GM23248 (cell line): ENCODE results near the gene RIMBP3C. TPM values are rescaled to one million over a fixed set of nuclear protein-coding genes. Genes with fewer than 3 reads are reported as not detected.
"Not testable (repeated sequence)": the region's sequence is repeated elsewhere in the genome, so short reads cannot be mapped to it uniquely, and the experiment has no call there.

Experiments
- DNase-seq: peaks from one replicate; pipeline ENCODE4 v3.0.0-alpha.2; 2015
- H2AFZ ChIP-seq: fragments of 200-600 bp; sonication (generic); 2 replicates; pipeline ENCODE4 v1.6.1; 2016; ENCODE audit warnings: antibody characterized with exemption
- H3F3A ChIP-seq: fragments of 200-600 bp; sonication (generic); 2 replicates; pipeline ENCODE4 v1.6.1; 2016; ENCODE audit warnings: mild to moderate bottlenecking, antibody characterized with exemption, mixed run types; ENCODE audit not compliant: insufficient read depth
- H3K27ac ChIP-seq: fragments of 200-600 bp; sonication (generic); 2 replicates; pipeline ENCODE4 v1.5.1; 2016; ENCODE audit warnings: mild to moderate bottlenecking
- H3K27me3 ChIP-seq: fragments of 200-600 bp; sonication (generic); replicated peaks from 2 replicates; pipeline ENCODE4 v1.6.1; 2016; ENCODE audit warnings: mild to moderate bottlenecking; ENCODE audit not compliant: insufficient read depth
- H3K36me3 ChIP-seq: fragments of 200-600 bp; sonication (generic); 2 replicates; pipeline ENCODE4 v1.6.1; 2016; ENCODE audit warnings: low read depth, mild to moderate bottlenecking
- H3K4me1 ChIP-seq: fragments of 200-600 bp; sonication (generic); 2 replicates; pipeline ENCODE4 v1.6.1; 2016; ENCODE audit warnings: mild to moderate bottlenecking; ENCODE audit not compliant: insufficient read depth
- H3K4me2 ChIP-seq: fragments of 200-600 bp; sonication (generic); one replicate; pipeline ENCODE4 v1.6.1; 2016; ENCODE audit warnings: mild to moderate bottlenecking; ENCODE audit not compliant: unreplicated experiment
- H3K4me3 ChIP-seq: fragments of 200-600 bp; sonication (generic); 2 replicates; pipeline ENCODE4 v1.5.1; 2016; ENCODE audit warnings: mild to moderate bottlenecking
- H3K79me2 ChIP-seq: fragments of 200-600 bp; sonication (generic); 2 replicates; pipeline ENCODE4 v1.6.1; 2016; ENCODE audit warnings: mild to moderate bottlenecking; ENCODE audit not compliant: insufficient read depth
- H3K9ac ChIP-seq: fragments of 200-600 bp; sonication (generic); 2 replicates; pipeline ENCODE4 v1.6.1; 2016; ENCODE audit warnings: mild to moderate bottlenecking
- H3K9me2 ChIP-seq: fragments of 200-600 bp; sonication (generic); 2 replicates; pipeline ENCODE4 v1.6.1; 2016; ENCODE audit warnings: mixed run types, mild to moderate bottlenecking, moderate library complexity; ENCODE audit not compliant: insufficient read depth
- H3K9me3 ChIP-seq: fragments of 200-600 bp; sonication (generic); one replicate; pipeline ENCODE4 v1.6.1; 2017; ENCODE audit warnings: low read depth
- H4K20me1 ChIP-seq: fragments of 200-600 bp; sonication (generic); 2 replicates; pipeline ENCODE4 v1.6.0; 2016; ENCODE audit not compliant: insufficient read depth
- EZH2 ChIP-seq: fragments of 200-600 bp; sonication (generic); IDR thresholded peaks from 2 replicates; pipeline ENCODE4 v1.6.1; 2018; ENCODE audit warnings: antibody characterized with exemption, mild to moderate bottlenecking; ENCODE audit not compliant: insufficient read depth, poor library complexity, severe bottlenecking
- EZH2phosphoT487 ChIP-seq: fragments of 200-600 bp; sonication (generic); IDR thresholded peaks from 2 replicates; pipeline ENCODE4 v1.6.1; 2018; ENCODE audit warnings: antibody characterized with exemption, moderate library complexity, mild to moderate bottlenecking, low read depth; ENCODE audit not compliant: insufficient read depth
- WGBS, 2 experiments: methylation state at CpG; one replicate each; pipeline ENCODE4 v1.1.6; 2015 to 2017; ENCODE audit warnings: low lambda C conversion rate in 2 of 2, low coverage in 1 of 2; ENCODE audit errors: missing lambda C conversion rate in 2 of 2; 5-methylcytosine and 5-hydroxymethylcytosine counted together
- in situ Hi-C: fragments of 300-500 bp; cut with MboI; formaldehyde crosslinking; loops from 2 replicates; pipeline ENCODE4 v1.15.0; 2020
- polyA plus RNA-seq: library from polyadenylated mRNA; unstranded; fragments of >200 nt; fragmentation: Nextera tagmentation; extraction: Ambion mirVana; gene quantifications from 2 replicates; pipeline ENCODE4 v1.2.1, GENCODE V29; 2016
- total RNA-seq: library from RNA; depleted of rRNA; stranded (reverse); fragments of >200 nt; shearing (Covaris generic); gene quantifications from 2 replicates; pipeline ENCODE4 v1.2.3, GENCODE V29; 2014; rRNA removed

RIMBP3C gene
- total RNA-seq (0.22 TPM in 1 of 2 replicates, not detected in the other), polyA plus RNA-seq (0.15 TPM in 1 of 2 replicates, not detected in the other)

DNA sequence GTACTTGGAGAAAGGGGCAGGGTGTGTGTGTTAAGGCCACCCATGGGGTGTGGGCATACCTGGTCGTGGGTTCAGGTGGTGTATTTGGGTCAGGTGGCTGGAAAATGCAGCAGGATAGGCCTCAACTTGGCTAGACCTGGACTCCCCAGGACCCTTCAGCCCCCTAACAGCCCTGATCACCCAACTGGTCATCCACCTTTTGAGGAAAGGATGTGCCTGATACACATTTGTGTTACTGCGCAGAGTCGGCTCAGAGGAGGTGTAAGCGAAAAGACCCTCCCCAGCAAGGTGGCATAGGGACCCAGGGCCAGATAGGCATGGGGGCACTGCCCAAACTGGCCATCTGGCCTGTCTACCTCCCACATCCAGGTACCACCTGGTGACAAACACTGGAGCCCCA, at the start of gene RIMBP3C:
Gene RIMBP3C (minus strand): TSS at position 101 of the 400 bp plus-strand sequence. CDS start 485 bp downstream, outside the sequence.
- not testable (repeated sequence) for H3K4me2 ChIP-seq
- no CpG with 5 or more reads among the region's 4 CpGs for WGBS, 2 experiments
- in situ Hi-C loops, result loop anchor here (25.0 kb wide), 1 partner anchor 464 kb away; no protein-coding TSS in a partner anchor

GRCh38 chr22:21599053-21599893, 48.0 kb upstream of the RIMBP3C start:
- Histone ChIP-seq H3K4me1 (no peaks in the 10 kb centered on the region), H3K79me2 (peaks cover 100% of the 10 kb centered on the region), H3K9ac (no peak overlapping the region), H3K4me2 (no peak overlapping the region), H3F3A (peaks cover 2% of the 10 kb centered on the region; the same call in 1 of the 2 replicates), H3K36me3 (0 out of 2 replicates have a peak, but pooled peaks cover 5% of the 10 kb centered on the region), H3K9me3 (no peaks in the 10 kb centered on the region), H2AFZ (no peak overlapping the region), H3K27ac (no peak overlapping the region), H3K27me3 (no peaks in the 10 kb centered on the region), H4K20me1 (peaks cover 11% of the 10 kb centered on the region; the same call in 1 of the 2 replicates), H3K9me2 (no peaks in the 10 kb centered on the region), H3K4me3 (no peak overlapping the region)
- DNase-seq, result no peak
- TF ChIP-seq EZH2phosphoT487, result no peak
- TF ChIP-seq EZH2, result no peak
- in situ Hi-C loops, result no loop called here
- 97 to 98% methylated on average over 6 of the region's 6 CpGs for WGBS, 2 experiments

More for the DNA sequence above, at the start of gene RIMBP3C:
- not testable (repeated sequence) for H3K27ac ChIP-seq, H3K9ac ChIP-seq, H3K4me3 ChIP-seq, H3K4me1 ChIP-seq, H3K27me3 ChIP-seq, DNase-seq, H3F3A ChIP-seq, H2AFZ ChIP-seq, H3K36me3 ChIP-seq, H3K79me2 ChIP-seq, H3K9me2 ChIP-seq, H4K20me1 ChIP-seq, H3K9me3 ChIP-seq

- Histone ChIP-seq H3F3A (peaks cover 2% of the 10 kb centered on the region; the same call in 1 of the 2 replicates), H3K9ac (no peak overlapping the region), H3K4me3 (no peak overlapping the region), H3K9me2 (no peaks in the 10 kb centered on the region), H3K4me1 (no peaks in the 10 kb centered on the region), H2AFZ (no peak overlapping the region), H3K9me3 (no peaks in the 10 kb centered on the region), H4K20me1 (peaks cover 13% of the 10 kb centered on the region; the same call in 1 of the 2 replicates), H3K4me2 (no peak overlapping the region), H3K27ac (no peak overlapping the region), H3K79me2 (peaks cover 100% of the 10 kb centered on the region), H3K27me3 (no peaks in the 10 kb centered on the region), H3K36me3 (0 out of 2 replicates have a peak, but pooled peaks cover 5% of the 10 kb centered on the region)
- WGBS, 2 experiments, result 84 to 90% methylated on average over 3 of the region's 3 CpGs
- DNase-seq, result no peak
- in situ Hi-C loops, result no loop called here
- TF ChIP-seq EZH2phosphoT487, result no peak
- TF ChIP-seq EZH2, result no peak
These were observed 47.0 kb upstream of the RIMBP3C start for GRCh38 chr22:21598302-21598701.

DNA sequence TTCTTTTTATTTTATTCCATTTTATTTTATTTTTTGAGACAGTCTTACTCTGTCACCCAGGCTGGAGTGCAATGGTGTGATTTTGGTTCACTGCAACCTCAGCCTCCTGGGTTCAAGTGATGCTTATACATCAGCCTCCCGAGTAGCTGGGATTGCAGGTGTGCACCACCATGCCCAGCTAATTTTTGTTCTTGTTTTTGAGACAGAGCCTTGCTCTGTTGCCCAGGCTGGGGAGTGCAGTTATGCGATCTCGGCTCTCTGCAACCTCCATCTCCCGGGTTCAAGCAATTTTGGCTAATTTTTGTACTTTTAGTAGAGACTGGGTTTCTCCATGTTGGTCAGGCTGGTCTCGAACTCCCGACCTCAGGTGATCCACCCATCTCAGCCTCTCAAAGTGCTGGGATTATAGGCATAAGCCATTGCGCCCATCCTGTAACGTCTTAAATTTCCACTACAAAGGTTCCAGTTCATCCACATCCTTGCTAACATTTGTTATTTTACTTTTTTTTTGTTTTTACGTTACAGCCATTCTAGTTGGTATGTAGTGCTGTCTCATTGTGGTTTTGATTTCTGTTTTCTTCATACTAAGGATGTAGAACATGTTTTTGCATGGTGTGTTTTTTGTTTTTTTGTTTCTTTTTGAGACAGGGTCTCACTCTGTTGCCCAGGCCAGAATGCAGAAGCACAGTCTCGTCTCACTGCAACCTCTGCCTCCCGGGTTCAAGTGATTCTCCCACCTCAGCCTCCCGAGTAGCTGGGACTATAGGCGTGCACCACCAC, 45.3 kb upstream of the RIMBP3C start:
- H3K27ac ChIP-seq, in situ Hi-C loops, DNase-seq, H3K4me3 ChIP-seq, H3K36me3 ChIP-seq, H3K9ac ChIP-seq, H3K4me2 ChIP-seq, H3F3A ChIP-seq, H3K4me1 ChIP-seq, H2AFZ ChIP-seq, H3K27me3 ChIP-seq, H3K9me3 ChIP-seq, H3K9me2 ChIP-seq: not testable (repeated sequence)
- H4K20me1 ChIP-seq, result peaks cover 29% of the 10 kb centered on the region
- H3K79me2 ChIP-seq, result peaks cover 100% of the 10 kb centered on the region
- WGBS, 2 experiments, result 94 to 98% methylated on average over 13 of the region's 13 CpGs
